Pancreas (tissue), 10 donors: ENCODE measurements around the gene PLEKHG5. TPM values are rescaled to one million over a fixed set of nuclear protein-coding genes. Genes with fewer than 3 reads are reported as not detected.

ENCODE experiments used
- ATAC-seq, 4 donors: fragments of 200-7000 bp; cut with Tn5 transposase; one replicate each; pipeline versions ENCODE4 v1.8.0 to v1.9.1; 2020; ENCODE audit warnings: mild to moderate bottlenecking in 4 of 4, moderate library complexity in 4 of 4
- DNase-seq, 6 donors: peaks; one replicate each; pipeline ENCODE4 v3.0.0-alpha.2; 2020
- FAIRE-seq: peaks from 2 replicates; lab custom pipeline; 2012; peaks lifted over from hg19 to GRCh38; lab: Jason Lieb, UNC
- H3K27ac ChIP-seq, 4 donors: fragments of 200-600 bp; sonication (generic); 1 replicate in 3 of 4; 2 replicates in 1 of 4; pipeline versions ENCODE4 v1.5.0 to v1.8.0; 2020
- H3K27me3 ChIP-seq, 4 donors: fragments of 200-600 bp; one replicate each; pipeline ENCODE4 v1.8.0; 2021
- H3K36me3 ChIP-seq, 3 donors: fragments of 200-600 bp; sonication (generic) in 1 of 3; one replicate each; pipeline versions ENCODE4 v1.5.0 to v1.8.0; 2020 to 2021
- H3K4me1 ChIP-seq, 3 donors: fragments of 200-600 bp; one replicate each; pipeline ENCODE4 v1.8.0; 2021
- H3K4me3 ChIP-seq, 4 donors: fragments of 200-600 bp; sonication (generic) in 2 of 4; one replicate each; pipeline versions ENCODE4 v1.5.0 to v1.8.0; 2020 to 2021
- H3K9me3 ChIP-seq, 4 donors: fragments of 200-600 bp; one replicate each; pipeline ENCODE4 v1.8.0; 2021
- CTCF ChIP-seq, 4 donors: fragments of 200-600 bp; sonication (generic) in 3 of 4; IDR thresholded peaks; one replicate each; pipeline versions ENCODE4 v1.5.0 to v1.8.0; 2021; ENCODE audit warnings: antibody characterized with exemption in 4 of 4
- WGBS, 2 donors: extraction: QIAGEN DNeasy Blood & Tissue Kit; methylation state at CpG; one replicate each; pipeline ENCODE4 v1.1.7; 2013; 5-methylcytosine and 5-hydroxymethylcytosine counted together
- intact Hi-C, 3 donors: fragments of 100-400 bp; cut with DNase I; formaldehyde crosslinking; loops; one replicate each; pipeline versions ENCODE4 v1.11.1 to v1.14.2; 2022
- polyA plus RNA-seq, 2 donors: library from polyadenylated mRNA; stranded (reverse); fragments of 200-250 nt; gene quantifications; one replicate each; pipeline ENCODE4 v1.2.3, GENCODE V29; 2013
- total RNA-seq, 6 donors: library from RNA; stranded (reverse); fragmentation: NEBNext Ultra II Directional in 4 of 6; extraction: Animal tissue kit (Norgen Biotek cat#: 25700) in 4 of 6; gene quantifications; one replicate each; pipeline versions ENCODE4 v1.2.1 to v1.2.4, GENCODE V29; 2021 to 2023
- donor health status: healthy with polysubstance abuse.
- donor health status: DM: no; HTN: no; CAD: no; lungs with moderate emphysema.
- donor health status: DM: no; HTN: no; CAD: no.
- donor health status: control.
- donor health status: control.
- donor health status: Bipolar disorder and iron deficiency.
- donor health status: DM: yes; HTN: yes; CAD: no.
- donor health status: DM: no; HTN: no; CAD: no.
- donor health status: DM: no; HTN: no; CAD: no.
- donor health status: DM: yes; HTN: yes; CAD: no.

The PLEKHG5 gene
- total and polyA plus RNA-seq, 8 donors, result 1.5 to 7.3 (median 2.8) TPM

- DNase-seq, result peak in 1 of 6 donors; percentile 26
These were observed 34.8 kb upstream of the PLEKHG5 start for GRCh38 chr1:6526316-6526715.

GRCh38 chr1:6523566-6523965 lies 32.1 kb upstream of the PLEKHG5 start:
- intact Hi-C loops, result no loop called here

More at GRCh38 chr1:6526316-6526715, 34.8 kb upstream of the PLEKHG5 start:
- intact Hi-C loops, result no loop called here
- no peak for FAIRE-seq
- Histone ChIP-seq H3K27me3 (no peaks in the 10 kb centered on the region), H3K9me3 (no peaks in the 10 kb centered on the region), H3K27ac (no peak overlapping the region), H3K4me3 (no peak overlapping the region), H3K36me3 (peaks cover 0 to 39% (median 23%) of the 10 kb centered on the region in 3 donors), H3K4me1 (no peaks in the 10 kb centered on the region)
- WGBS, 2 donors, result 77 to 83% methylated on average over 11 of the region's 11 CpGs
- no peak for ATAC-seq
- TF ChIP-seq CTCF (IDR thresholded peaks at IDR 0.05), result no peak

GRCh38 chr1:6521536-6521935 lies 30.1 kb upstream of the PLEKHG5 start:
- intact Hi-C loops, result no loop called here
- peaks cover 0 to 16% (median 8%) of the 10 kb centered on the region in 3 donors for H3K36me3 ChIP-seq
- H3K27ac ChIP-seq, result no peak overlapping the region
- ATAC-seq (no peak), DNase-seq (no peak), FAIRE-seq (no peak)
- H3K9me3 ChIP-seq, result no peaks in the 10 kb centered on the region
- no peak for TF ChIP-seq CTCF (IDR thresholded peaks at IDR 0.05)
- H3K4me1 ChIP-seq, result no peaks in the 10 kb centered on the region
- 75 to 79% methylated on average over 5 of the region's 5 CpGs for WGBS, 2 donors
- no peaks in the 10 kb centered on the region for H3K27me3 ChIP-seq
- H3K4me3 ChIP-seq, result no peak overlapping the region

More at GRCh38 chr1:6523566-6523965, 32.1 kb upstream of the PLEKHG5 start:
- no peaks in the 10 kb centered on the region for H3K4me1 ChIP-seq
- 42 to 46% methylated on average over 5 to 6 of the region's 6 CpGs for WGBS, 2 donors
- ATAC-seq, result peak in 3 of 4 donors; percentile 56 to 84 (median 61)
- no peak overlapping the region for H3K27ac ChIP-seq
- no peak overlapping the region for H3K4me3 ChIP-seq
- no peak for DNase-seq
- no peaks in the 10 kb centered on the region for H3K9me3 ChIP-seq
- no peaks in the 10 kb centered on the region for H3K27me3 ChIP-seq
- no peak for FAIRE-seq
- TF ChIP-seq CTCF (IDR thresholded peaks at IDR 0.05), result peak in 1 of 4 donors; percentile 7
- H3K36me3 ChIP-seq, result peaks cover 0 to 25% (median 14%) of the 10 kb centered on the region in 3 donors

- H3K36me3 ChIP-seq, result peaks cover 0 to 1% (median 0%) of the 10 kb centered on the region in 3 donors
- no peak for TF ChIP-seq CTCF (IDR thresholded peaks at IDR 0.05)
- H3K4me3 ChIP-seq, result no peak overlapping the region
- peak in 1 of 6 donors; percentile 48 for DNase-seq
- H3K4me1 ChIP-seq, result no peaks in the 10 kb centered on the region
- H3K27ac ChIP-seq, result no peak overlapping the region
- no peaks in the 10 kb centered on the region for H3K9me3 ChIP-seq
- WGBS, 2 donors, result 30 to 38% methylated on average over 13 of the region's 13 CpGs
- intact Hi-C loops, result no loop called here
- no peak for FAIRE-seq
- no peaks in the 10 kb centered on the region for H3K27me3 ChIP-seq
- ATAC-seq, result peak in 3 of 4 donors; percentile 65 to 92 (median 83)
These were observed 28.6 kb upstream of the PLEKHG5 start for GRCh38 chr1:6519935-6520671.

- intact Hi-C loops, result no loop called here
- no peaks in the 10 kb centered on the region for H3K36me3 ChIP-seq
These were observed 28.0 kb upstream of the PLEKHG5 start for GRCh38 chr1:6519491-6519934.

More at GRCh38 chr1:6519491-6519934, 28.0 kb upstream of the PLEKHG5 start:
- Histone ChIP-seq H3K4me3 (no peak overlapping the region), H3K4me1 (no peaks in the 10 kb centered on the region), H3K27me3 (no peaks in the 10 kb centered on the region), H3K9me3 (no peaks in the 10 kb centered on the region), H3K27ac (no peak overlapping the region)
- DNase-seq (peak in 1 of 6 donors; percentile 16), FAIRE-seq (no peak), ATAC-seq (peak in 1 of 4 donors; percentile 9)
- WGBS, 2 donors, result 72 to 73% methylated on average over 11 of the region's 11 CpGs
- no peak for TF ChIP-seq CTCF (IDR thresholded peaks at IDR 0.05)
